Lower leg skin (tissue), 4 donors: ENCODE measurements around the gene PDCD11. TPM values are rescaled to one million over a fixed set of nuclear protein-coding genes. Genes with fewer than 3 reads are reported as not detected.
"Not testable (repeated sequence)": the region's sequence is repeated elsewhere in the genome, so short reads cannot be mapped to it uniquely, and the experiment has no call there.

Experiments
- DNase-seq, 2 donors: peaks; one replicate each; pipeline ENCODE4 v3.0.0-alpha.2; 2019; ENCODE audit warnings: low spot score in 2 of 2
- H3K4me3 ChIP-seq: fragments of 200-600 bp; sonication (generic); 2 replicates; pipeline ENCODE4 v1.5.1; 2017; ENCODE audit warnings: mild to moderate bottlenecking, low read depth; ENCODE audit not compliant: poor library complexity, severe bottlenecking
- POLR2A ChIP-seq, 2 donors: fragments of 450-650 bp; IDR thresholded peaks; one replicate each; pipeline ENCODE4 v1.6.1; 2016 to 2017; ENCODE audit warnings: antibody characterized with exemption in 2 of 2, mild to moderate bottlenecking in 1 of 2, moderate library complexity in 1 of 2
- WGBS, 2 donors: methylation state at CpG; one replicate each; pipeline ENCODE4 v1.1.5; 2018; 5-methylcytosine and 5-hydroxymethylcytosine counted together
- intact Hi-C: fragments of 100-400 bp; cut with DNase I; formaldehyde crosslinking; loops from one replicate; pipeline ENCODE4 v1.15.0; 2023; ENCODE audit warnings: low total_unique reads
- total RNA-seq, 4 donors: library from RNA; depleted of rRNA; stranded (reverse); fragments of >200 nt; gene quantifications; one replicate each; pipeline ENCODE4 v1.1.0, GENCODE V29; 2016
- TF ChIP-seq, protein P1 (sequence below), 3 donors: fragments of 450-650 bp; IDR thresholded peaks; one replicate each; pipeline ENCODE4 v1.5.1; 2016; ENCODE audit warnings: antibody characterized with exemption in 3 of 3, mild to moderate bottlenecking in 3 of 3, moderate library complexity in 2 of 3

Gene PDCD11
- total RNA-seq, 4 donors from 2014 or later = 14.2 to 23.1 (median 20.5) TPM

DNA sequence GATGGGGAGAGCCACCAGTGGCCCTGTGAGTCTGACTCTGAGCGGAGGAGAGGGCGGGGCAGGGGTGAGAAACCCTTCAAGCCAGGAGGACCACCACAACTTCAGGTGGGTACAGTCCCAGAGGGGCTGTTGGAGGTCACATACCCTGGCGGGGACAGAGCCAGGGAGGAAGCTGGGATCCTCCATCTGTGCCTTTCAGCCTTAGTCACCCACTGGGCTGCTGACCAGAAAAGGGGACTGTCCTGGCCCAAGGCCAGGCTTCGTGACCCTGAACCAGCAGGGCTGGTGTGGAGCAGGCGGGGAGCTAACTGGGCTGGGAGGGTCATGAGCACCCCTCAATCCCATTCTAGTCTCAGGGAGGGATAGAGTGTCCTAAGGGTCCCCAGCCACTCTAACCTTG, 84.1 kb downstream of the PDCD11 start:
- intact Hi-C loops = no loop called here
- TF ChIP-seq, protein P1, sequence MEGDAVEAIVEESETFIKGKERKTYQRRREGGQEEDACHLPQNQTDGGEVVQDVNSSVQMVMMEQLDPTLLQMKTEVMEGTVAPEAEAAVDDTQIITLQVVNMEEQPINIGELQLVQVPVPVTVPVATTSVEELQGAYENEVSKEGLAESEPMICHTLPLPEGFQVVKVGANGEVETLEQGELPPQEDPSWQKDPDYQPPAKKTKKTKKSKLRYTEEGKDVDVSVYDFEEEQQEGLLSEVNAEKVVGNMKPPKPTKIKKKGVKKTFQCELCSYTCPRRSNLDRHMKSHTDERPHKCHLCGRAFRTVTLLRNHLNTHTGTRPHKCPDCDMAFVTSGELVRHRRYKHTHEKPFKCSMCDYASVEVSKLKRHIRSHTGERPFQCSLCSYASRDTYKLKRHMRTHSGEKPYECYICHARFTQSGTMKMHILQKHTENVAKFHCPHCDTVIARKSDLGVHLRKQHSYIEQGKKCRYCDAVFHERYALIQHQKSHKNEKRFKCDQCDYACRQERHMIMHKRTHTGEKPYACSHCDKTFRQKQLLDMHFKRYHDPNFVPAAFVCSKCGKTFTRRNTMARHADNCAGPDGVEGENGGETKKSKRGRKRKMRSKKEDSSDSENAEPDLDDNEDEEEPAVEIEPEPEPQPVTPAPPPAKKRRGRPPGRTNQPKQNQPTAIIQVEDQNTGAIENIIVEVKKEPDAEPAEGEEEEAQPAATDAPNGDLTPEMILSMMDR (IDR thresholded peaks at IDR 0.05) = no peak
- no peak for TF ChIP-seq POLR2A (IDR thresholded peaks at IDR 0.05)
- 60 to 69% methylated on average over 5 of the region's 5 CpGs for WGBS, 2 donors

DNA sequence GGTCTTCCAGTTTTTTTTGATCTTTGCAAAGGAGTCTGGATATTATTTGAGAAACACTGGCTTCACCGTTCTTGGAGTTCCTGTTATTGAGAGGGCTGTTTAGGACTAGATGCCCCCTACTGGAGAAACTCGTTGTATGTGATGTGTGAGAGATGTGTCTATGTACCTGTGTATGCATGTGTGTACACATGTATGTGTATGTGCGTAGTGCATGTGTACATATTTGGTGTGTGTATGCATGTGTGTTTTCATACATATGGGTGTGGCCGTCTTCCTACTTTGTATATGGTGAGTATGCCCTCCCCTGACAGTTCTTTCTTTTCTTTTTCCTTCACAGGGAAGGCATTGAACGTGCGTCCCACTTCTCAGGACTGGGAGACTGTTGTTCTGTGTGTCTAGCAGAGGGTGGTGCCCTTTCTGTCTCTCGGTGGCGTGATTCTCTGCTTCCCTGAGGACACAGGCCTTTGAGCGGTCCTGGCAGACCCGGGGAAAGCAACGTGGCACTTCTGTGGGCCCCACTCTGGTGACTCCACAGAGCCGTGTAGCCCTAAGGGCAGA, 85.6 kb downstream of the PDCD11 start:
- intact Hi-C loops = no loop called here
- TF ChIP-seq POLR2A (IDR thresholded peaks at IDR 0.05) = no peak
- TF ChIP-seq, protein P1 (IDR thresholded peaks at IDR 0.05) = no peak
- no peak overlapping the region for H3K4me3 ChIP-seq
- WGBS, 2 donors = 46 to 48% methylated on average over 12 of the region's 12 CpGs
- peak in 1 of 2 donors; percentile 41 for DNase-seq

More for the DNA sequence above, 84.1 kb downstream of the PDCD11 start:
- DNase-seq = no peak
- H3K4me3 ChIP-seq = no peak overlapping the region

DNA sequence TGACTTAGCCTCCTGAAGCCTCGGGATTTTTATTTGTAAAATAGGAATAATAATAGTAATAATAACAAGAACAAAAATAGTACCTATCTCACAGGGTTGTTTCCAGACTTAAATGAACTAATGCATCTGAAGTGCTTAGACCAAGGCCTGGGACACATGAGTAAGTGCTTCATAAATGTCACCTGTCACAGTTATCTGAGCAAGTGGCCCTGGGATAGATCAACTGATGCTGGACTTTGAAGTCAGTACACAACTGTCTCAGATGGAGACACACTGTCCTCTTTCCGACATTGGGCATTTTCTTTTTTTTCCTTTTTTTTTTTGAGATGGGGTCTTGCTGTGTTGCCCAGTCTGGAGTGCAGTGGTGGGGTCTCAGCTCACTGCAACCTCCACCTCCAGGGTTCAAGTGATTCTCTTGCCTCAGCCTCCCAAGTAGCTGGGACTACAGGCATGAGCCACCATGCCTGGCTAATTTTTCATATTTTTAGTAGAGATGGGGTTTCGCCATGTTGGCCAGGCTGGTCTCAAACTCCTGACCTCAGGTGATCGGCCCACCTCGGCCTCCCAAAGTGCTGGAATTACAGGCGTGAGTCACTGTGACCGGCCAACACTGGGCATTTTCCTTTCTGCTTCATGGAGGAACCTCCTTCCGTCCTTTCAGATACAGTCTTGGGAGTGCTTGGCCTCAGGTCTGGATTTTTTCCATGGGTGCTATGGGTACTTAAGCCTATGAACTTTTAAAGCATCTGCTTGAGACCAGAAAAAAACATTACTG, 90.4 kb downstream of the PDCD11 start:
- H3K4me3 ChIP-seq, DNase-seq: not testable (repeated sequence)
- intact Hi-C loops = loop anchor here (5.0 kb wide), 1 partner anchor 70 kb away; no protein-coding TSS in a partner anchor
- 85 to 87% methylated on average over 8 of the region's 8 CpGs for WGBS, 2 donors

DNA sequence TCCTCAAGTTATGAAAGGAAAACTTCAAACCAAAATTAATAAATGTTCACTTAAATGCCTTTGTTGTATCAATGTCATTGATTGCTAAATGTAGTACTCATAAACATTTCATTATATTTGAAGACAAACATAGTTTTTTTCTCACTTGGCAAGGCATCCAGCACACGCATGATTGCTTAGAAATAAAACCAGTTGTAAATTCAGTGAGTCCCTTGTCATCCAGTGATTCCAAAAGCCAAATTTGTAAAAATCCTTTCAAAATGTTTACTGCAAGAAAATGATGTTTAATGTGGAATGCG, 90.9 kb downstream of the PDCD11 start:
- H3K4me3 ChIP-seq = no peak overlapping the region
- TF ChIP-seq, protein P1 (IDR thresholded peaks at IDR 0.05) = no peak
- no peak for TF ChIP-seq POLR2A (IDR thresholded peaks at IDR 0.05)
- intact Hi-C loops = loop anchor here (5.0 kb wide), 1 partner anchor 70 kb away; no protein-coding TSS in a partner anchor
- 79 to 88% methylated on average over 2 of the region's 2 CpGs for WGBS, 2 donors
- no peak for DNase-seq

DNA sequence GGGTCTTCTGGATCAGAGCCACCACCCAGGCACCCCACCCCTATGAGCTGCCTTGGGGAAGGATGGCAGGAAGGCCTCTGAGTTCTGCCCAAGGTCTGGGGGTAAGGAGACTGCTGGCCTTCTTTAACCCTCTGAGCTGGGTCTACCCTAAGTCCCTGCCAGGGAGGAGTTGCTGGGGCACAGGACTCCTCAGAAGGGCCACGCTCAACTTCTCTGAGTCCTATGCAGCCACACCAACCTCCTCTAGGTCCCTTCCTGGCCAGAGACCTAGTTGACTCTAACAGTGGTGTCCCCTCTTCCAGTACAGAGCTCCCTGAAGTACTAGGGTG, 94.5 kb downstream of the PDCD11 start:
- WGBS, 2 donors = 89 to 94% methylated on average over 1 of the region's 1 CpG
- DNase-seq = no peak
- intact Hi-C loops = no loop called here
- no peak overlapping the region for H3K4me3 ChIP-seq
- TF ChIP-seq POLR2A (IDR thresholded peaks at IDR 0.05) = no peak
- TF ChIP-seq, protein P1 (IDR thresholded peaks at IDR 0.05) = no peak

DNA sequence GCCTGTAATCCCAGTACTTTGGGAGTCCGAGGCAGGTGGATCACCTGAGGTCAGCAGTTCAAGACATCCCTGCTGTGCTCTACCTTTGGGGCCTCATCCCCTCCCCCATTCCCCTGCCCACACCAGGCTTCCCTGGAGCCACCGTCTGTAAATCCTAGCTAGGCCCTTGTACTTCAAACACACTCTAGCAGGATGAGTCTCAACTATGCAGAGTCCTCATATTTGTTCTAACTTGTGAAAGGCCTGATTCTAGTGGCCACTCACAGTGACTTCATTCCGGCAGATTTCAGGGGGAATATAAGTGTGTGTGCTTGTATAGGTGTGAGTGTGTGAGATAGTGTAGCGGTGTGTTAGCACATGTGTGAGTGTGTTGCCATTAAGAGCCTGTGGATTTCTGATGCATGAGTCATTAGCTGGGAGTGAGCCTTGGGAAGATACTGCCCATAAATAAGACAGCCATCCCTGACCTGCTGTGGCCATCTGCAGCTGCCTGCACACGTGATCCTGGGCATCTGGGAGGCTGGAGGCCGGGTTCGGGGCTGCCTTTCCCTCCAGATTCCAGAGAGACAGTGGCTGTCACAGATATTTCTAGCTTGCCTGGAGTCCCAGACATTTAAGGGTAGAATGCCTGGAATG, 95.4 kb downstream of the PDCD11 start:
- WGBS, 2 donors = 58 to 76% methylated on average over 7 of the region's 7 CpGs
- no peak for DNase-seq
- no peak overlapping the region for H3K4me3 ChIP-seq
- intact Hi-C loops = no loop called here
- TF ChIP-seq, protein P1 (IDR thresholded peaks at IDR 0.05) = no peak
- TF ChIP-seq POLR2A (IDR thresholded peaks at IDR 0.05) = no peak
